Measurements from ENCODE around the gene CDC14B.

DNA sequence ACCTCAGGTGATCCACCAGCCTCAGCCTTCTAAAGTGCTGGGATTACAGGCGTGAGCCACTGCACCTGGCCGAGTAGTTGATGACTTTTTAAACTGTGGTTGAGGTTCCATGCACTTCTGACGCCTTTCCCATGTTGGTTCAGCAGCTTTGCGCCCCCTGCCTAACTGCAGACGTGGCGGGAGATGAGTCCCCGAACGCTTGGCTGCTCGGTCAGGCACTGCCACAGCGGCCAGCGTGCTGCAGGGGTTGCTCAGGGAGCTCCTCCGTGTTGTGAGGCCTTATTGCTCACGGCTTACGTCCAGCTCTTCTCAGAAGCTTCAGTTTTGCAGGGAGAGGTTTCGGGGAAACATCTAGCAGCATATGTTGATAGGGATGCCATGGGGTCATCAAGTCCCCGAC lies 134.4 kb downstream of the CDC14B start:
- TF ChIP-seq, protein P1, sequence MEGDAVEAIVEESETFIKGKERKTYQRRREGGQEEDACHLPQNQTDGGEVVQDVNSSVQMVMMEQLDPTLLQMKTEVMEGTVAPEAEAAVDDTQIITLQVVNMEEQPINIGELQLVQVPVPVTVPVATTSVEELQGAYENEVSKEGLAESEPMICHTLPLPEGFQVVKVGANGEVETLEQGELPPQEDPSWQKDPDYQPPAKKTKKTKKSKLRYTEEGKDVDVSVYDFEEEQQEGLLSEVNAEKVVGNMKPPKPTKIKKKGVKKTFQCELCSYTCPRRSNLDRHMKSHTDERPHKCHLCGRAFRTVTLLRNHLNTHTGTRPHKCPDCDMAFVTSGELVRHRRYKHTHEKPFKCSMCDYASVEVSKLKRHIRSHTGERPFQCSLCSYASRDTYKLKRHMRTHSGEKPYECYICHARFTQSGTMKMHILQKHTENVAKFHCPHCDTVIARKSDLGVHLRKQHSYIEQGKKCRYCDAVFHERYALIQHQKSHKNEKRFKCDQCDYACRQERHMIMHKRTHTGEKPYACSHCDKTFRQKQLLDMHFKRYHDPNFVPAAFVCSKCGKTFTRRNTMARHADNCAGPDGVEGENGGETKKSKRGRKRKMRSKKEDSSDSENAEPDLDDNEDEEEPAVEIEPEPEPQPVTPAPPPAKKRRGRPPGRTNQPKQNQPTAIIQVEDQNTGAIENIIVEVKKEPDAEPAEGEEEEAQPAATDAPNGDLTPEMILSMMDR (conservative IDR thresholded peaks at IDR 0.05; ENCODE audit: low read depth, low read length), result no peak
- no peak for TF ChIP-seq EZH2 (IDR thresholded peaks at IDR 0.05; ENCODE audit: low read length, unreplicated experiment)
- no peak for TF ChIP-seq EZH2phosphoT487 (IDR thresholded peaks at IDR 0.05; ENCODE audit: borderline replicate concordance, low read length)

Data from PC-3 (cell line).